Esophagus muscularis mucosa (tissue), 4 donors: ENCODE measurements around the gene EEF1AKMT3. TPM values are rescaled to one million over a fixed set of nuclear protein-coding genes. Genes with fewer than 3 reads are reported as not detected.

Source experiments
- DNase-seq: peaks from one replicate; pipeline ENCODE4 v3.0.0-alpha.2; 2017; ENCODE audit errors: extremely low spot score
- H3K27ac ChIP-seq, 4 donors: fragments of 200-600 bp; sonication (generic); replicated peaks in 1 of 4; 1 replicate in 3 of 4; 2 replicates in 1 of 4; pipeline ENCODE4 v1.5.1; 2016 to 2019; ENCODE audit warnings: mild to moderate bottlenecking in 1 of 4
- H3K27me3 ChIP-seq, 4 donors: fragments of 200-600 bp; sonication (generic); one replicate each; pipeline versions ENCODE4 v1.5.1 to v1.6.0; 2016 to 2019
- H3K36me3 ChIP-seq, 4 donors: fragments of 200-600 bp; sonication (generic); one replicate each; pipeline ENCODE4 v1.5.1; 2016 to 2019
- H3K4me1 ChIP-seq, 4 donors: fragments of 200-600 bp; sonication (generic); one replicate each; pipeline ENCODE4 v1.5.1; 2016 to 2019
- H3K4me3 ChIP-seq, 4 donors: fragments of 200-600 bp; sonication (generic); 1 replicate in 2 of 4; 2 replicates in 2 of 4; pipeline ENCODE4 v1.5.1; 2016 to 2019; ENCODE audit warnings: mild to moderate bottlenecking in 4 of 4, moderate library complexity in 1 of 4
- H3K9me3 ChIP-seq, 4 donors: fragments of 200-600 bp; sonication (generic); 1 replicate in 3 of 4; 2 replicates in 1 of 4; pipeline ENCODE4 v1.5.1; 2016 to 2019
- EP300 ChIP-seq: sonication (generic); formaldehyde crosslinking; IDR thresholded peaks from one replicate; pipeline ENCODE4 v1.6.1; 2017; ENCODE audit warnings: antibody characterized with exemption
- POLR2A ChIP-seq: fragments of 450-650 bp; IDR thresholded peaks from one replicate; pipeline ENCODE4 v1.6.1; 2017; ENCODE audit warnings: antibody characterized with exemption, moderate library complexity, mild to moderate bottlenecking, low read depth
- POLR2AphosphoS5 ChIP-seq, 2 donors: sonication (generic); formaldehyde crosslinking; IDR thresholded peaks; one replicate each; pipeline ENCODE4 v1.6.1; 2017; ENCODE audit warnings: antibody characterized with exemption in 2 of 2
- WGBS: methylation state at CpG from one replicate; pipeline ENCODE4 v1.1.5; 2018; 5-methylcytosine and 5-hydroxymethylcytosine counted together
- intact Hi-C: fragments of 100-400 bp; cut with DNase I; formaldehyde crosslinking; loops from one replicate; pipeline ENCODE4 v1.15.1; 2023
- total RNA-seq, 4 donors: library from RNA; depleted of rRNA; stranded (reverse); fragments of >200 nt; gene quantifications; one replicate each; pipeline versions ENCODE4 v1.1.0 to v1.2.1, GENCODE V29; 2016
- TF ChIP-seq, protein P1 (sequence below), 3 experiments: fragments of 200-600 bp in 2 of 3; fragments of 450-650 bp in 1 of 3; sonication (generic) in 2 of 3; IDR thresholded peaks; one replicate each; pipeline ENCODE4 v1.5.1; 2017 to 2019; ENCODE audit warnings: antibody characterized with exemption in 3 of 3, mild to moderate bottlenecking in 2 of 3, moderate library complexity in 1 of 3

The EEF1AKMT3 gene
- total RNA-seq, 4 donors from 2014 or later, result 6.6 to 13.2 (median 10.0) TPM

DNA sequence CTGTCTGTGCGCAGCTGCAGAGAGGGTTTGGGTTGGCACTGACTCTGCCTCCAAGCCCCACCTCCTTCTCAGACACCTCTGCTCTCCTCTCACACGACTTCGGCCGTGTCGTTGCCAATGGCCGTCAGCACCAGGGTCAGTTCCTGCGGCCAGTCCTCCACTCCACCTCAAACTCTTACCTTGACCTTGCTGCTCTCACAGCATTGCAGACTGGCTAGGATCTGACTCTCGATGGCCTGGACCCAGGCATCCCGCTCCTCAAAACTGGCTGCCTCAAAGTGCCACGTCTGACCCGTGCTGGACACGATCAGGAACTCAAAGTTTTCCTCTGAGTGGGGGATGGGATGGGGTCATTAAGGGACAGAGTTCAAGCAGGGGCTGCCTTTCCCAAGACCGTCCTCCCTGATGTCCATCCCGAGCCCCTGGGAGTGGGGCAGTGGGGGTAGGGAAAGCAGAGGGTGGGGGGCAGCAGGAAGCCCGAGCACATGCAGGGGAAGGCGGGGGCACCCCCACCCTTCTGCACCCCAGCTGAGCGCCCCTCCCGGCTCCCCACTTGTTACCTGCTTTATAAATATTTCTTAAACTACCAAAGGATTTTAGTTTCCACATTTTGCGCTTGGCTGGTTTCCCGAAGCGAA lies 44.5 kb upstream of the EEF1AKMT3 start:
- TF ChIP-seq POLR2A (no peak), EP300 (no peak)
- H3K4me3 ChIP-seq, result no peak overlapping the region
- peaks cover 14 to 25% (median 21%) of the 10 kb centered on the region in 4 donors for H3K4me1 ChIP-seq
- no peaks in the 10 kb centered on the region for H3K36me3 ChIP-seq
- 63% methylated on average over 21 of the region's 21 CpGs for WGBS
- no peaks in the 10 kb centered on the region for H3K9me3 ChIP-seq
- H3K27me3 ChIP-seq, result peaks cover 6 to 72% (median 13%) of the 10 kb centered on the region in 4 donors
- no peak for DNase-seq
- no peak overlapping the region for H3K27ac ChIP-seq
- intact Hi-C loops, result no loop called here

DNA sequence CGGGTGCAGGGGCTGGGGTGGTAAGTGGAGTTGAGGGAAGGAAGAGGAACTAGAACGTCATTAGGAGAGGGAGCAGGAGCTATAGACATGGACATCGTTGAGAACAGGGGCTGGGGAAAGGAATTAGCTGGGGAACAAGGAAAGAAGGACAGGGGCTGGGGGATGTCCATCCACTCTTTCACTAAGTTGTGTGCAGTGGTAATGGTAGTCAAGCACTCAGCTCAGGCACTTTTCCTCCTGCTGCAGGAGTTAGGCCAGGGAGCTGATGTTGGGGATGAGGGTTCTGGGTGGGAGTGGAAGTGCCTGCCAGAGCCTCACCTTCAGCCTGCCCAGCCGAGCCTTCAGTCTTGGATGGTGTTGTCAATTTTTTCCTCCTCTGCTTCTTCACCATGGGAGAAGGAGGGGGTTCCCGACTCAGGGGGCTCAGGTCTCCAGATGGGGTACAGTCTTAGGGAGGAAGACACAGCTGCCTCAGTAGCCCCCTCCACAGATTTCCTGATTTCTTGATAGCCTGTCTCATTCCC lies 43.0 kb upstream of the EEF1AKMT3 start:
- no peak overlapping the region for H3K27ac ChIP-seq
- WGBS, result 55% methylated on average over 5 of the region's 5 CpGs
- no peaks in the 10 kb centered on the region for H3K9me3 ChIP-seq
- peaks cover 14 to 25% (median 21%) of the 10 kb centered on the region in 4 donors for H3K4me1 ChIP-seq
- H3K27me3 ChIP-seq, result peaks cover 7 to 86% (median 17%) of the 10 kb centered on the region in 4 donors
- no peak for DNase-seq
- no peaks in the 10 kb centered on the region for H3K36me3 ChIP-seq
- intact Hi-C loops, result no loop called here
- TF ChIP-seq EP300 (no peak), POLR2A (no peak), POLR2AphosphoS5 (IDR thresholded peaks at IDR 0.05) (no peak)
- TF ChIP-seq, protein P1, sequence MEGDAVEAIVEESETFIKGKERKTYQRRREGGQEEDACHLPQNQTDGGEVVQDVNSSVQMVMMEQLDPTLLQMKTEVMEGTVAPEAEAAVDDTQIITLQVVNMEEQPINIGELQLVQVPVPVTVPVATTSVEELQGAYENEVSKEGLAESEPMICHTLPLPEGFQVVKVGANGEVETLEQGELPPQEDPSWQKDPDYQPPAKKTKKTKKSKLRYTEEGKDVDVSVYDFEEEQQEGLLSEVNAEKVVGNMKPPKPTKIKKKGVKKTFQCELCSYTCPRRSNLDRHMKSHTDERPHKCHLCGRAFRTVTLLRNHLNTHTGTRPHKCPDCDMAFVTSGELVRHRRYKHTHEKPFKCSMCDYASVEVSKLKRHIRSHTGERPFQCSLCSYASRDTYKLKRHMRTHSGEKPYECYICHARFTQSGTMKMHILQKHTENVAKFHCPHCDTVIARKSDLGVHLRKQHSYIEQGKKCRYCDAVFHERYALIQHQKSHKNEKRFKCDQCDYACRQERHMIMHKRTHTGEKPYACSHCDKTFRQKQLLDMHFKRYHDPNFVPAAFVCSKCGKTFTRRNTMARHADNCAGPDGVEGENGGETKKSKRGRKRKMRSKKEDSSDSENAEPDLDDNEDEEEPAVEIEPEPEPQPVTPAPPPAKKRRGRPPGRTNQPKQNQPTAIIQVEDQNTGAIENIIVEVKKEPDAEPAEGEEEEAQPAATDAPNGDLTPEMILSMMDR (IDR thresholded peaks at IDR 0.05), result no peak
- no peak overlapping the region for H3K4me3 ChIP-seq

DNA sequence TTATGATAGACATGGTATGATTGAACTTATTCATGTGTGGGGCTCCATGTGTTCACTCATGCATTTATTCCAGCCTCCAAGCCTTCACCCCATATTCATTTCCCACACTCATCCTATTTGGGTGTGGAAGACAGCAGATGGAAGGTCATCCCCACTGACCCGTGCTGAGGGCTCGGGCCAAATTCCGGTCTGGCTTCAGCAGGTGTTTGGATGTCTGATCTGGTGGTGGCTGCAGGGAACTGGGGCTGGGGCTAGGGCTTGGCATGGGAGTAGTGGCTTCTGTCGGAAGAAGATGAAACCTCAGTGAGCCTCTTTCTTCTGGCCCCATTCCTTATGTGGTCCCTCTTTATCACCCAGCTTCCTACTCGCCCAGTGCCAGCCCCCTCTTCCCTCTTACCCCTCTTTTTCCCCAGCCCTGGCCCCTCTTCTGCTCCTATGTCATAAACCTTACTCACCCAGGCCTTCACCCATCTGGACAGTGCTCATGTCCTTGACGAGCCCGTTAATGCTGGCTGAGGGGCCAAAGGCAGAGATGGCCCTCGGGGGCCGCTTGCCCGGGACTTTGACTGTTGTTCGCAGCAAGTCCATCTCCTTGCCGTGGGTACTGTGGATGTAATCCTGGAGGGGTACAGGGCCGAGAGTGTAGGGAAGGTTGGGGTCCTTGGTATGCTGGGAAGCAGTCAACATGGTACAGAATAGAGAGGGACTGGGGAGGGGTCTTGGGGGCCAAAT lies 41.9 kb upstream of the EEF1AKMT3 start:
- Histone ChIP-seq H3K4me3 (no peak overlapping the region), H3K36me3 (no peaks in the 10 kb centered on the region), H3K4me1 (peaks cover 17 to 28% (median 23%) of the 10 kb centered on the region in 4 donors), H3K27me3 (peaks cover 8 to 85% (median 24%) of the 10 kb centered on the region in 4 donors), H3K27ac (no peak overlapping the region), H3K9me3 (no peaks in the 10 kb centered on the region)
- WGBS, result 81% methylated on average over 13 of the region's 13 CpGs
- TF ChIP-seq, protein P1 (IDR thresholded peaks at IDR 0.05), result no peak
- TF ChIP-seq POLR2AphosphoS5 (IDR thresholded peaks at IDR 0.05) (no peak), POLR2A (no peak), EP300 (no peak)
- intact Hi-C loops, result no loop called here
- no peak for DNase-seq

DNA sequence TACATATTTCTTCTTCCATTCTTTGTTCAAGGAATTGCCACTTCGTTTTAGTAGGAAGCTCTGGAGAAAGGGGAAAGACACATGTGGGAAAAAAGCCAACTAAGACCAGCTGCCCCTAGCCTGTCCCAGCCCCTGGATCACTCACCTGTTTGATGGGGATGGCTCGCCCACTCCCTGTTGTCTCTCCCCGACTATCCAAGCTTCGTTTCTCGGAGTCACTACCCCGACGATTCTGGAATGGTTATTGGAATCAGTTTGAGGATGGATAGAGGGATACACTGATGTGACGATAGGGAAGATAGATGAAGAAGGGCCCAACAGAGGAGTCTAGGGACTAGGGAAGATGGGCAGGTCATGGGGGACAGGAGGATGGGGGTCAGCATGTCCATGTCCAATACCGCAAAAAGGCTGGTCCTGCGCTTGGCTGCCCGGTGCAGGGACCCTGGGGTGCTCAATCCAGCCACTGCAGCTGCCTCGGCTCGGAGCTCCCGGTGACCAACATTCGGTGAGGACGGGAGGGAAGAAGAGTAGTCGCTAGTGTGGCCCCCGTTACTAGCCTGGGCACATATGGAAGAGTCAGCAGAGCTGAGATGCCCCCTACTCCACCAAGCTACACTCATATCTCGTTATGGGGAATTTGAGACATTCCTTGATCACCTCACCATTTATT lies 40.9 kb upstream of the EEF1AKMT3 start:
- Histone ChIP-seq H3K27me3 (peaks cover 14 to 85% (median 29%) of the 10 kb centered on the region in 4 donors), H3K4me1 (peaks cover 21 to 28% (median 23%) of the 10 kb centered on the region in 4 donors), H3K27ac (no peak overlapping the region), H3K4me3 (no peak overlapping the region), H3K9me3 (no peaks in the 10 kb centered on the region), H3K36me3 (no peaks in the 10 kb centered on the region)
- 83% methylated on average over 19 of the region's 19 CpGs for WGBS
- intact Hi-C loops, result no loop called here
- DNase-seq, result no peak
- TF ChIP-seq POLR2A (no peak), EP300 (no peak)

DNA sequence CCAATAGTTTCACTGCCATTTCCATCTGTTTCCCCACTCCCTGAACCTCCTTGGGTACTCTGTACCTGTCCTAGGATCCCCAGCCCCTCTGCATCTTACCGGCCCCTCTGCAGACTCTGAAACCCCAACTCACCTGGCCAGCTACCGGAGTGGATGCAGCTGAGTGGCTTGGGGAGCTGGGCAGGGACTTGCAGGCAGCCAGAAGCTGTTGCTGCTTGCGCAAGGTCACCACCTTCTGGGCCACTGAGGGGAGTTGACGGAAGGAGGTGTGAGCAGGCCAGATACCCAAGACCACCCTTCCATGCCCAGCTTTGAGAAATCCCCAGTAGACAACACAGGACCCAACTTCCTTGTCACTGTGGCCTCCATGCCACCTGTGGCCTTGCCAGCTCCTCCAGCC lies 40.1 kb upstream of the EEF1AKMT3 start:
- intact Hi-C loops, result no loop called here
- TF ChIP-seq, protein P1 (IDR thresholded peaks at IDR 0.05), result no peak
- TF ChIP-seq POLR2A, result no peak
- TF ChIP-seq EP300, result no peak
- TF ChIP-seq POLR2AphosphoS5 (IDR thresholded peaks at IDR 0.05), result no peak
- H3K4me1 ChIP-seq, result peaks cover 21 to 28% (median 23%) of the 10 kb centered on the region in 4 donors
- DNase-seq, result no peak
- H3K36me3 ChIP-seq, result no peaks in the 10 kb centered on the region
- H3K27ac ChIP-seq, result no peak overlapping the region
- no peaks in the 10 kb centered on the region for H3K9me3 ChIP-seq
- 75% methylated on average over 3 of the region's 4 CpGs for WGBS
- H3K27me3 ChIP-seq, result peaks cover 12 to 85% (median 34%) of the 10 kb centered on the region in 4 donors
- H3K4me3 ChIP-seq, result no peak overlapping the region
